WI38 (cell line): ENCODE results near the gene TBL1XR1.

ENCODE experiments used
- H3K4me3 ChIP-seq: 2 replicates; pipeline ENCODE4 v1.5.1; 2011; ENCODE audit warnings: low read depth, mild to moderate bottlenecking, control low read depth, low read length
- TF ChIP-seq, protein P1 (sequence below): IDR thresholded peaks from 2 replicates; pipeline ENCODE4 v1.5.1; 2012; ENCODE audit warnings: low read depth, mild to moderate bottlenecking, control low read depth, low read length

The TBL1XR1 gene

DNA sequence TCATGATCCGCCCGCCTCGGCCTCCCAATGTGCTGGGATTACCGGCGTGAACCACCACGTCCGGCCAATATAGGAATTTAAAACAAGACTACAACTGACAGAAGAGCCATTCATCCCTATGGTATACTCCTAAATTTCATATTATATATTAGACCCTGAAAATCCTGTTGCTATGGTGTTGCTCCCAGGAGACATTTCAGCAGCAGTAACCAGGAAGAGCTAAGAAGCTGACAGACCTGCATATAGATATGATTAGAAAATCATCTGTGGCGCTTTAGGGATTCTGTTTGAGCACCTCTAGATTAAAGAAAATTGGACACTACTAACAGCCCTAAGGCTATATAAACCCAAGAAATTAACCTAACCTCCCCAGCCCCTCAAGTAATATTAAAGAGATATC, 38.8 kb downstream of the TBL1XR1 start:
- H3K4me3 ChIP-seq, result no peak overlapping the region
- TF ChIP-seq, protein P1, sequence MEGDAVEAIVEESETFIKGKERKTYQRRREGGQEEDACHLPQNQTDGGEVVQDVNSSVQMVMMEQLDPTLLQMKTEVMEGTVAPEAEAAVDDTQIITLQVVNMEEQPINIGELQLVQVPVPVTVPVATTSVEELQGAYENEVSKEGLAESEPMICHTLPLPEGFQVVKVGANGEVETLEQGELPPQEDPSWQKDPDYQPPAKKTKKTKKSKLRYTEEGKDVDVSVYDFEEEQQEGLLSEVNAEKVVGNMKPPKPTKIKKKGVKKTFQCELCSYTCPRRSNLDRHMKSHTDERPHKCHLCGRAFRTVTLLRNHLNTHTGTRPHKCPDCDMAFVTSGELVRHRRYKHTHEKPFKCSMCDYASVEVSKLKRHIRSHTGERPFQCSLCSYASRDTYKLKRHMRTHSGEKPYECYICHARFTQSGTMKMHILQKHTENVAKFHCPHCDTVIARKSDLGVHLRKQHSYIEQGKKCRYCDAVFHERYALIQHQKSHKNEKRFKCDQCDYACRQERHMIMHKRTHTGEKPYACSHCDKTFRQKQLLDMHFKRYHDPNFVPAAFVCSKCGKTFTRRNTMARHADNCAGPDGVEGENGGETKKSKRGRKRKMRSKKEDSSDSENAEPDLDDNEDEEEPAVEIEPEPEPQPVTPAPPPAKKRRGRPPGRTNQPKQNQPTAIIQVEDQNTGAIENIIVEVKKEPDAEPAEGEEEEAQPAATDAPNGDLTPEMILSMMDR, result no peak

DNA sequence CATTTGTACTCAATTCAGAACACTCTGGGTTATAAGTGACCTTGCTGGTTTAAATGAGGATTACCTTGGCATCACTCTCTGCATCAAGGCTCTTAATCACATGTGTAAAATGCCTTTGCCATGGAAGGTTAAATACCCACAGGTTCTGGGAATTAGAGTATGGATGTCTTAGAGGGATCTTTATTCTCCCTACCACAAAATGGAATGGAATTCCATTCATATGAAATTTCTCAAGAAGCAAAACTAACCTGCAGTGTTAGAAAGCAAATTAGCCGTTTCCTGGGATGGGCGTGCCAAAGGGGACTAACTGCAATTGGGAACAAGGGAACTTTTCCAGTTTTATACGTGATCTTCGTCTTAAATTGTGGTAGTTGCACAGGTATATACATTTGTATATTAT, 39.8 kb downstream of the TBL1XR1 start:
- TF ChIP-seq, protein P1, result no peak
- H3K4me3 ChIP-seq, result no peak overlapping the region

DNA sequence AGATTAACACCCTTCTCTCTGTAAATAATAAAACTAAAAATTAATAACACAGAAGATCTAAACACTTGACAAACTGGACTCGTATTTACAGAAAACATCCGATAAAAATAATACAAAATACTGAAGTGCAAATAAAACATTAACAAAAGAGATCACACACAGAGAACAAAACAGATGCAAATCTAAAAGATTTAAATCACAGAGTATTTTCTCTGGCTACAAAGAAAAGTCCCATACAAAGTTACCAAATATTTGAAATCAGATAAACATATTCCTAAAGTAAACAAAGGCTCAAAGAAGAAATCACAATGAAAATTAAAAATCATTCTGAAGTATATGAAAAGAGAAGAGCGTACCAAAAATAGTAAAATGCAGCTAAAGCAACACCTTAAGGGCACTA, 42.5 kb downstream of the TBL1XR1 start:
- TF ChIP-seq, protein P1, result no peak
- no peak overlapping the region for H3K4me3 ChIP-seq

DNA sequence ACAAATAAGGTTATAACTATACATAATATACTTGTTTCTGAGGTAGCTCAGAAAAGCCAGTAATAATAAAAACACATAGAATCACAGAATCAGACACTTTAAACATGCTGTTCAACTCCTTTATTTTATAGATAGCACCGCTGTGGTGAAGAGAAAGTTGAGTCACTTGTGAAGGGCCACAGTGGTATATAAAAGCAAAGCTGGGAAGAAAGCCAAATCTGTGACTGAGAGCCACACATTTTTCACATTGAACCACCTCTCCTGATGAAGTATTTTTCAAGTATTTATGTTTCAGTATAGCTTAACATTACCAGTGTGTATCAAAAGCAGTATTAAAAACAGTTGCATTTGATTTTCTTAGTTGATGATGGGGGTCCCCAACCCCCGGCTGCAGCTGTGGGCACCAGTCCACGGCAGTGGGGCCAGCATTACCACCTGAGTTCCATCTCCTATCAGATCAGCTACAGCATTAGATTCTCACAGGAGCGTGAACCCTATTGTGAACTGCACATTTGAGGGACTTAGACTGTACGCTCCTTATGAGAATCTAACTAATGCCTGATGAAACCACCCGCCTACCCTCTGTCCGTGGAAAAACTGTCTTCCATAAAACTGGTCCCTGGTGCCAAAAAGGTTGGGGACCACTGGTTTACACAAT, 46.2 kb downstream of the TBL1XR1 start:
- TF ChIP-seq, protein P1, result no peak
- H3K4me3 ChIP-seq, result no peak overlapping the region

DNA sequence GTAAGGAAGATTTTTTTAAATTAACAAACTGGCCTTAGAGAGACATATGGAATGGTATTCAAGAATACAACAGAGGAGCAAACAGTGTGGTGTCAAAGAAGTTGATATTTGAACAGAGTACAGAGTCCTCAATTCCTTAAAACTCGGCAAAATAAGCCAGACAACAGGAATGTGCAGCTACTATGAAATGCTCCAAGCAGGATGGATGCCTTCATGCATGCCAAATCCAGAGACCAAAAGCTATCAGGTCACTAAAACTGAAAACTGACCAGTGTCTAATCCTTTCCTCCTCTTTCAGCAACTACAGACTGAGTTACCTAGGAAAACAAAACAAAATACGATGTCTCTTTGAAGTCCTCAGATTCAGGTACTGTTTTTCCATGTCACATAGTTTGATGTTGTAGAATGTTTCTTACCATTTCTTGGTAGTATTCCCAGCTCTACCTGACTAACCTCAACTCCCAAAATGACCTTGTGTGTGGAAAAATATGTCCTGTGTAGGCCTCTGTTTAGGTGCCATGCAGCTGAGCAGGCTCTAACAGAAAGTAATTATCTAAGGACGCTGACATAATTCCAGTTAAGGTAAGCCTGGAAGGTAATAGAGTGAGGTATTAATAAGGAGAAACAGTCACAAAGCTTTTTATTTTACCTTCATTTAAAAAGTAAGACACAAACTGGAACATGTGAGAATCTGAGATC, 46.9 kb downstream of the TBL1XR1 start:
- TF ChIP-seq, protein P1, result no peak
- H3K4me3 ChIP-seq, result no peak overlapping the region

DNA sequence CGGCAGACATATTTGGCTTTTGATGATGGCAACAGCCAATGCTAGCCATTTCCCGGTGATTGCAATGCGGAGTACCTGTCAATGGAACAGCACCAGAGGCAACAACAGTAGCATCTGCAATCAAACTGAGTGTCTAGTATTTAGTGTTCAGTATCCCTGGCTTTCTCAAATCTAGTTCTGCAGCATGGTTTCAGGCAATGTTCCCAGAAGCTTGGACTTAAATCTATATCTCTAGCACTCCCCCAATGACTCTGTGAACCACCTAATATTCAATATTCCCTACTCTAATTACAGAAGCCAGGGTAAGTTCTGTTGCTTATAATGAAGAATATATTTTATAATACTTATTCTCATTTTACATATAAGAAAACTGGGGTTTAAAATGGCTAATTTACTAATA, 48.2 kb downstream of the TBL1XR1 start:
- TF ChIP-seq, protein P1, result no peak
- no peak overlapping the region for H3K4me3 ChIP-seq

DNA sequence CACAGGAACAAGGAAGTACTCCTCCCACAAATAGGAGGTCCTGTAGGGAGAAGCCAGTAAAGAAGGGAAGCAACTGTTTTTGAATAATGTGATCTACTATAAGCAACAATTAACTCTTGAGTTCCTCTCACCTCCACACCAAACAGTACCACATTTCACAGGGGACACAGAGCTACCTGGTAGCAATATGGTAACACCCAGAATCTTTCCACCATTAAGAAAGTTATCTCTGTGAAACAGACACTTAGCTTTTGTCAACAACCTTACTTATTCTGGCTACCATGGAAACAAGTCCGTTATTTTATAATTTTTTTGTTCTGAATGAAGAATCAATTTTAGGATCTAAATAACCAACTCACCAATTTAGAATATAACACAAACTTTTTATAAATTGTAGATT, 49.5 kb downstream of the TBL1XR1 start:
- no peak overlapping the region for H3K4me3 ChIP-seq
- TF ChIP-seq, protein P1, result no peak
